ENCODE results near the gene TLCD3B.
"Not testable (repeated sequence)": the region's sequence is repeated elsewhere in the genome, so short reads cannot be mapped to it uniquely, and the experiment has no call there.

Gene TLCD3B

DNA sequence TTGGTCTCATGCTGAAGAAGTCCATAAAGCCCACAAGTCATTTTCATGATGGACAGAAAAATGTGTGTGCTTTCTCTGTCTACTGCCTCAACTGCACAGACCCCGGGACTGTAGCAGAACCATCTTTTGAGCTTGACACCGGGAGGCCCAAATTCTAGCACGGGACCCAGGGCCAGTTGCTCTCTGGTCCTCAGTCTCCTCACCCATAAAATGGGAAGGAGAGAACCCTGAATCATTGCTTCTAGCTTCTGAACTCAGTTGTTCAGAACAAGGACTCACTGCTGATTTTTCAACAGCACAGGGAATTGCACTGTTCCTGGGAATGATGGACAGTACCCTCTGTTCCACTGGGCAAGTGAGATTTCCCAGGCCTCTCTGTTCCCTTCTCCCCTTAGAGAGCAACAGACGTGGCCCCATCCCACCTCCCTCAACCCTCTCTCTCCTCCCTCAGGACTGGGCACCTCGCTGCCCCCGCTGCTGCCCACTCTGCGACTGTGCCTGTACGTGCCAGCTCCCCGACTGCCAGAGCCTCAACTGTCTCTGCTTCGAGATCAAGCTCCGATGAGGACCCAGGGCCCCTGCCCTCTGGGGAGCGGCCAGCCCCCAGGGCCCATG lies 32.3 kb upstream of the TLCD3B start:
- in situ Hi-C loops (cut with HindIII; ENCODE audit: low sequenced_read_pairs): no loop called here

DNA sequence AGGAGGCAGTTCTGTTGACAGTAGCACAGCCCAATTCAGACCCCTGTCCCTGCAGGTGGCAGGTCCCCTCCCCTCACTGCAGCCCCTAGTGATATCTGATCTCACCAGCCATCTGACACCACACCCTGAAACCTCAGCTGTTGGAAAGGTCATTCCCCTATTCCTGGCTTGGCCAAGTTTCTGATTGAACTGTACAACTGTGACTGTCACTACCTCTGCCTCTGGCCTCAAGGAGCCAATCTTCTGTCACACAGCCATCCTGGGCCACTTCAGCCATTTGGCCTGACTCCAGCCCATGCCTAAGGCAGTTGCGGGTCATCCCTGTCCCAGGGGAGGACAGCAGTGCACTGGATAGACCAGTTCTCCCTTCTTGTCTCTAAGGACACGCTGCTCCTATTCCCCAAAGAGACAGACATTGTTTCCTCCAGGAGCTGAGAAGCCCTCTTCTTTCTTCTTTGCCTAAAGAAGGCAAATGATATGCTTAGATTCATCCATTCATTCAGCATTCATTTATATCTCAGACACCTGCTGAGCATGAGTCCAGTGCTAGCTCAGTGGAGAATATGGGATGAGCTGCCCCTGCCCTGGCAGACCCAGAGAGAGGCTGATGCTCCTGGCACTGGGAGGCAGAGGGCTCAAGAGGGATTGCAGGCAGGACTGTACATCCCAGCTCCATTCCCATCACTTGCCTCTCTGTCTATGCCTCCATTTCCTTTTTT lies 29.9 kb upstream of the TLCD3B start:
- in situ Hi-C loops (cut with HindIII; ENCODE audit: low sequenced_read_pairs): no loop called here

DNA sequence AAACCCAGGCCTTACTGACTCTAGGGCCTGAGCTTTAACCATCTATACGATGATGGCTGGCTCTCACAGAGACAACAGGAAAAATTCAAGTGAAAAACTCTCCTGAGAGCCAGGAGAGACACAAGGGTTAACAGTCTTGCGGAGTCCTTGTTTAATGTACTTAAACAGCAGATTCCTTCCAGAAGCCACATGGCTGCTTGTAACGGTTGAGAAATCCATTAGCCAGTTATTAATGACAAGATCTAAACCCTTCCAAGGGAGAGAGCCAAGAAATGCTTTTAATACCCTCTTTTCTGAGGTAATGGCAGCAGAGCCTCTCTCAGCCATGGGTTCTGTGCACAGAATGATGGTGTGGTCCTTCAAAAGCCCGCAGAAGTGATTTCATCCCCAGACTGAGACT lies 29.3 kb upstream of the TLCD3B start:
- in situ Hi-C loops (cut with HindIII; ENCODE audit: low sequenced_read_pairs): no loop called here

DNA sequence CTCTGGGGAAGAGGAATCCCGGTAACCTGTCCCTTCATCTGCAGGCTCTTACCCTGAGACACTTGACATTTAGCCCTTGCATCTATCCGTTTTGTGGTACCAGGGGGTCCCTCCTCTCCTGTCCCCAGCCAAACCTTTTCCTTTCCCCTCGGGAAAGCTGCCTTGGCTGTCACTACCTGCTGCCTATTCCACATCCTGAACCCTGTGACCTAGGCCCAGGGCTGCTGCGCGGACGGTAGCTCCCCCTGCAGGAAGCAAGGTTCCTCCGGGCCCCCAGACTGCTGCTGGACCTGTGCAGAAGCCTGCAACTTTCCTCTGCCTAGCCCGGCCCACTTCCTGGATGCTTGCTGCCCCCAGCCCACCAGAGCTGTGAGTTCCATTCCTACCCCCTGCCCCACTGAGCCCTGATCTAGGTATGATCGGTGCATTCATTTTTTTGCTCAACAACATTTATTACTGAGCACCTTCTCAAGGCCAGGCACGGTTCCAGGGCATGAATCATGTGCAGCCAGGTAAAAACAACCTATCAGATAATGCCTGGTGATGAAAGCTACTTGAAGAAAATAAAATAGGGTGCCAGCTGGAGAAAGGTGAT lies 24.0 kb upstream of the TLCD3B start:
- in situ Hi-C loops (cut with HindIII; ENCODE audit: low sequenced_read_pairs): loop anchor here (5.0 kb wide), 1 partner anchor 63 kb away; no protein-coding TSS in a partner anchor

DNA sequence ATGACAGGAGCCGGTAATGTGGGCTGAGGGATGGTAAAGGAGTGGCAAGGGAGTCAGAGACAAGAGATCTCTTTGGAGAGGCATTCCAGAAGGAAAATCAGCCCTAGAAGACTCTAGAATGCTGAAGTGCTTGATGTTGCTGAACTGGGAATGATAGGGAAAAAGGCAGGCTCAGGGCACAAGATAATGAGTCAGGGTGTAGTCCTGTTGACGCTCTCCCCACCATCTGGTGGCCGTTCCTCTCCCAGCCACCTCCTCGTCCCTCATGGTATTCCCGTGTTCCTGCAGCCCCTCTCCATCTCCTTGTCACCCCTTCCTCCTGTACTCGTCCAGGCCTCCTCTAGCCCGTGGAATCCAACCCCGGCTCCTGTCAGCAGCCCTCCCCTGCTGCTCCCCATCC lies 23.4 kb upstream of the TLCD3B start:
- in situ Hi-C loops (cut with HindIII; ENCODE audit: low sequenced_read_pairs): loop anchor here (5.0 kb wide), 1 partner anchor 62 kb away; no protein-coding TSS in a partner anchor

DNA sequence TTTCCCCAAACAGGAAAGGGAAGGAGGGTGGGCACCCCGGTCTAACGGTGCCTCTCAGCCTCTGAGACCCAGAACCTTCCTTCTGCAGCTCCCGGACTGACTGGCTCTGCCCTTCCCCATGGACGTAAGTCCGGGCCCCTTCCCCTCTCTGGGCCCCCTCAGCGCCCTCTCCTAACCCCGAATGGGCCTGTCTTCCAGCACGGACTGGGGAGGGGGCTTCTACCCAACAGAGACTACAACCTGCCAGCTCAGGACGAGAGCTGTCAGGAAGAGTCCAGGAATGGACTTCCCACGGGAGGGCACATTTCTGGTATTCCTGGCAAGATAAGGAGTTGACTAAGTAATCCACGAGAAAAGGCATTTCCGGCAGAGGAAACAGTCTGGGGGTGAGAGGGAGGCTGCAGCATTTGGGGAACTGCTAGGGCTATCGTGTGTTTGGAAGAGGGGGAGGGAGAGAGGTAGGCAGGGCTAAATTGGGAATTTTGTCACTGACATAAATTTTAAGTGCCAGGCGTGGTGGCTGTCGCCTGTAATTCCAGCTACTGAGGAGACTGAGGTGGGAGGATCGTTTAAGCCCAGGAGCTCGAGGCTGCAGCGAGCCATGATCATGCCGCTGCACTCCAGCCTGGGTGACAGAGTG lies 22.4 kb upstream of the TLCD3B start:
- in situ Hi-C loops (cut with HindIII; ENCODE audit: low sequenced_read_pairs): loop anchor here (5.0 kb wide), 1 partner anchor 61 kb away; no protein-coding TSS in a partner anchor

DNA sequence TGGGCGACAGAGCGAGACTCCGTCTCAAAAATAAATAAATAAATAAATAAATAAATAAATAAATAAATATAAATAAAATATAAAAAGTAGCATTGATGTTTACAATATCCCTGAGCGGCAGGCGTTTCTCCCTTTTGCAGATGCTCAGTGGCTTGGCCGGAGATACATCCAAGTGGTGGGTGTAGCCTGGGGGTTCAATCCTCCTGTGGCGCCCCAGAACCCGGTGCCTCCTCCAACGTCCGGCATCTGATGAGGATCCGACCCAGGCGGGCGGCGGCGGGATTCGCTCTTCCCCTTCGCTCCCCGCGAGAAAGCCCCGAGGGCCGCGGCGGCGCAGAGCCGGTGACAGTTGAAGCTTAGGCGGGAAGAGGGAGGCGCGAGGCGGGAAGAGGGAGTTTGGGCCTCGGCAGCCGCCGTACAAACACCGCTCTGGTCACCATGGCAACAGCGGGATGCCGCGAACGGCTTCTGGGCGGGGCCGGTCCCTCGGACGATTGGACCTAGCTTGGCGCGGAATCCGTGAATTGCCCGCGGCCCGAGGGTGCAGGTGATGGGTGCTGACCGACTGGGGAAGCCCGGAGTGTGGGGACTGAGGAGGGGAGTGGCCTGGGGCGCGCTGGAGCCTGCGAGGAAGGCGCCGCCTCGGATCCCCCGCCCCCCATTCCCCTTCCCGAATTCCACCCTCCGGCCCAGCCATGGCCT lies 21.8 kb upstream of the TLCD3B start:
- in situ Hi-C loops (cut with HindIII; ENCODE audit: low sequenced_read_pairs): loop anchor here (5.0 kb wide), 1 partner anchor 61 kb away; no protein-coding TSS in a partner anchor

DNA sequence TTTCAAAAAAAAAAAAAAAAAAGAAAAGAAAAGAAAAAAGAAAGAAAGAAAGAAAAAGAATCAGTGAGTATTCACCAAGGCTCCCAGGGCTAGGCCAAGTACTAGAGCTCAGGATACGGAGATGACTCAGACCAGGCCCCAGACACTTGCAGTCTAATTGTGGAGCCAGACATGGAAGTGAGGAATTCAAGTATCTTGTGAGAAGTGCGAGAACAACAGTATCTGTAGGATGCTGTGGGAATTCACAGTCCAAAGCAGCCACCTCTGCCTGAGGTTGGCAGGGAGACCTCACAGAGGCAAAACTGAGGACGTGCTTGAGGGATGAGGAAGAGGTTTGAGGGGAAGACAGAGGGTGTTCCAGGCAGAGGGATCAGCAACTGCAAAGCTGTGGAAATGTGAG lies 20.4 kb upstream of the TLCD3B start:
- in situ Hi-C loops (cut with HindIII; ENCODE audit: low sequenced_read_pairs): loop anchor here (5.0 kb wide), 1 partner anchor 59 kb away; no protein-coding TSS in a partner anchor

DNA sequence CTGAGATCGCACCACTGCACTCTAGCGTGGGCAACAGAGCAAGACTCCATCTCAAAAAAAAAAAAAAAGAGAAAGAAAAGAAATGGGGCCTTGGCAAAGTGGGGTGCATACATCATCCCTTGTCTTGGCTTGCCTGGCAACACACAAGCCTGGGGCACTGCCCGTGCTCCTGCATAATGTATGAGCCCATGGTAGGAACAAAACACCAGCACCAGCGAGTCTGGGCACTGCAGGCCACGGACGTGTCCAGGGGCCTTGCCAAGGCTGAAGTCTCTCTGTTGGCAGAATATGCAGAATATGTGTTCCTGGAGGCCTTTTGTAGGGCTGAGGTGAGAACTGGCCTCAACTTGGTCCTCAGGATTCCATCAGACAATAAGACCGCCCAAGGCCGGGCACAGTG lies 18.8 kb upstream of the TLCD3B start:
- in situ Hi-C loops (cut with HindIII; ENCODE audit: low sequenced_read_pairs): loop anchor here (5.0 kb wide), 1 partner anchor 58 kb away; no protein-coding TSS in a partner anchor

DNA sequence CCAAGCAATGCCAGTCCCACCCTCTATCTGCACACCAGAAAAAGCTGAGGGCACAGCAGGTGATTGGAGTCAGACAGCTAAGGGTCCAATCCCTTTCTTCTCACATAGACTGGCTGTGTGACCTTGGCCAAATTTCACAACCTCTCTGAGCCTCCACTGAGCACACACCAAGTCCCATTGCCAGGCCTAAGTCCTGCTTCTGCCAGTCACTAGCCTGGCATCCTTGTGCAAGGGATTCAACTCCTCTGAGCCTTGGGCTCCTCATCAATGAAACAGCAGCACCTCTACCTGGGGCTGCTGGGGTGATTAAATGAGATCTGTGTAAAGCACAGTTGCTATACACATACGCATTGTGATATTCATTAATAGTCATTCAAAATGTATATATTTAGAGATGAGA lies 15.5 kb upstream of the TLCD3B start:
- in situ Hi-C loops (cut with HindIII; ENCODE audit: low sequenced_read_pairs): no loop called here

DNA sequence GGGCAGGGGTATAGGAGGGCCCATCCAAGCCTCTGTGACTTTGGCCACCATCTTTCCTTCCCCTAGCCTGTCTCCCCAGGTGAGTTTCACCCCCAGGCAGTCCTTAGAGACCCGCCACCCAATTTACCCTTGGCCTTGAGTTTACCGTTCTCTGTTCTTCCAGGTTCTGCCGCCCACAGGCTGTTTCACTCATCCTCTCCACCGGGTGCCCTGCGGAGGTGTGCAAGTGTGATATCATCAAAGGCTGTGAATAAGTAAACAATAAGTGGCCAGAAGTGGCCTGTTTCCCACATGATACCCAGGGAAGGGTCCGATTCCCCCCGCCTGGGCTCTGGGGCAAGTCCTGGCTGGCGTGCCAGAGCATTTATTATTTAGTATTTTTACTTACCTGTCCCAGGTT lies 15.1 kb upstream of the TLCD3B start:
- in situ Hi-C loops (cut with HindIII; ENCODE audit: low sequenced_read_pairs): no loop called here

DNA sequence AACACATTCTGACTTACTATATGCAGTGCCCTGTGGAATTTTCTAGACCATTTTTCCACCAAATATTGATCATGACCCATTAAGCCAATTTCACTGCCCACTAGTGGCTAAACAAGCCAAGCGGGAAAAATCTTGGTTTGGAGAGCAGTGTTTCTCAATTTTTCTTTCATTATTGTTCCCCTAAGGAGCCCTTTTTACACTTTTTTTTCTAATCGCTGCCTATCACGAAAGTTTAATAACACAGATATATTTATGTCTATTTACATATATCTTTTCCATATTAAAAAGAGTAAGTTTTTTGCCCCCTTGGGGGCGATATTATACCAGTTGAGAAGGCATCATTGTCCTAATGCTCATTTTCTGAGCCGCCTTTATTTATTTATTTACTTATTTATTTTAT lies 10.8 kb upstream of the TLCD3B start:
- in situ Hi-C loops (cut with HindIII; ENCODE audit: low sequenced_read_pairs): no loop called here

DNA sequence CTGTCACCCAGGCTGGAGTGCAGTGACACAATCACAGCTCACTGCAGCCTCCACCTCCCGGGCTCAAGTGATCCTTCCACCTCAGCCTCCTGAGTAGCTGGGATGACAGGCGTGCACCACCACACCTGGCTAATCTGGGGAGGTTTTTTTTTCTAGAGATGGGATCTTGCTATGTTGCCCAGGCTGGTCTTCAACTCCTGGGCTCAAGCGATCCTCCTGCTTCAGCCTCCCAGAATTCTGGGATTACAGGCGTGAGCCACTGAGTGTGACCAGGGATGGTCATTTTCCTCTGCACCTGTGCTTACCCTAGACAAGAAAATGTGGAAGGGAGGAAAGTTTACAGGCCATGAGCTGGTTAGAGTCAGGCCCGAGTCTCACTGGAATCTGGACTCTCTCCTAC lies 9.6 kb upstream of the TLCD3B start:
- in situ Hi-C loops (cut with HindIII; ENCODE audit: low sequenced_read_pairs): not testable (repeated sequence)

DNA sequence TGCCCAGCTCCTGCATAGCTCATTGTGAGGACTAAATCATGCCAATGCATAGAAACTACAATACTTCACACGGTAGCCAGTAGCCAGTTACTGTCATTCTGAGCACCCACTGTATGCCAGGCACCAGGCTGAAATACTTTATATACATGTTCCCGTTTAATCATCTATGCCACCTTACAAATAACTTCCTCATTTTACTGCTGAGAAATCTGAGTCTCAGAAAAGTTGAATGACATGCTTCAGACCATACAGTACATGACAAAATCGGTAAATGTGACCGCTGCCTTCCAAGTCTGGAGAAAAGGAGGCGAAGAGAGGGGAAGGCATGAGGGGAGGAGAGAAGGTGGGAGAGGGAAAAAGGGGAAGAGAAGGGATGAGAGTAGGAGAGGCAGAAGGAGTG lies 9.2 kb upstream of the TLCD3B start:
- in situ Hi-C loops (cut with HindIII; ENCODE audit: low sequenced_read_pairs): no loop called here

DNA sequence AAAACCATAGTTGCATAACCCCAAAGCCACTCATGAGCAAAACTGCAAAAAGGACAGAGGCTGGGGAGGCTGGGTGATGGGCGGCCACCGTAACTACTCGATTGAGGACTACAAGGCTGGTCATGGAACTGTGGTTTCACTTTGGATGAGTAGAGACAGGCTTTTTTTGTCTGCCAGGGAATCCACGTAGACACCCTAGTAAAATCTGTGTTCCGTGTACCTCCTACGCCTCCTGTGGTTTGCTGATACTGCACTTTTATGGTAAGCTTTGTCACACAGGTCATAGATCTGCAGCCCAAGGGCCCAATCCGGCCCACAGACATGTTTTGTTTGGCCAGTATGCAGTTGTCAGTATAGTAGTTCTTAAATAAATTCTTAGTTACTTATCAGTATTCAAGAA lies 2.2 kb upstream of the TLCD3B start:
- in situ Hi-C loops (cut with HindIII; ENCODE audit: low sequenced_read_pairs): no loop called here

DNA sequence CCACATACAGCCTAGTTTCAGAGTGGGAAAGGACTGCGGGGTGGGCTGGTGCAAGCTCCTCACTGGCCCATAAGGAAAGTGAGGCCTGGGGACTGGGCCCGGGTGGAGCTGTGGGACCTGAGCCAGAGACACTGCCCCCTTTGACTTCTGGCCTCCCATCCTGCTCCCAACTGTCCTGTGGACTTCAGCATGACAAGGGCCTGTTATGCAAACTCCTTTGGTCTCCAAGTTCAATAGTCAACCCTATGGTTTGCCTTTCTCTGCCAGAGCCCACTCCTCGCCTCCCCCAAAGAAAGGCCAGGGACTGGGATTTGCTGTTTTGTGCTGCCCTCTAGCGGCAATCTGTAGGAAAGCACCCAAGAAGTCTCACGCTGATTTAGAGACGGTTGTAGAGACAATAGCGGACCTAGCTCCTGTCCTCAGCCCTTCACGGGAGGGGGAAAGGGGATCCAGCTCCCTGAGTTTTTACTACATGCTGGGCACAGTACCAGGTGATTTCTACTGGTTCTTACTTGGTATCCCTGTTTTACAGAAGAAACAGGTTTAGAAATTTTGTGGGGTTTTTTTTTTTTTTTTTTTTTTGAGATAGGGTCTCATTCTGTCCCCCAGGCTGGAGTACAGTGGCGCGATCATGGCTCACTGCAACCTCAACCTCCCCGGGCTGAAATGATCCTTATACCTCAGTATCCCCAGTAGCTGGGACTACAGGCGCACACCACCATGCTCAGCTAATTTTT lies 1.2 kb upstream of the TLCD3B start:
- in situ Hi-C loops (cut with HindIII; ENCODE audit: low sequenced_read_pairs): no loop called here

DNA sequence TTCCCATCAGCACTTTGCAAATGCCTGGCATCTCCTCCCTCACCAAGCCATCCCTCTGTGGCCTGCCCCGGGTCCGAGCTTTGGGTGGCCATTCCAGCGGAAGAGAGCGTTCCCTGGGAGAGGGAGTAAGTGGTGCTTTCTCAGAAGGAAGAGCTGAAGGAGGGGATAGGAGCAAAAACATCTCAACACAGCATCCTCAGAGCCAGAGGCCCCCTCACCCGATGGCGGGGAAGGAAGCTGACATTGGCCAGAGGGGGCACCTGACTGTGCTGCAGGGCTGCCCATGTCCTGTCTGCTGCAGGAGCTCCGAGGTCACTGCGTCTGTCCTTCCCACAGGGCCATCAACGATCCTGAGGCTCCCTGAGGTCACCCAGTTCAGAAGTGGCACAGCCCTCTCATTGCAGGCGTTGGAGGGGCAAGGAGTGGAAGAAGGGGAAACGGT lies 427 bp upstream of the TLCD3B start:
- in situ Hi-C loops (cut with HindIII; ENCODE audit: low sequenced_read_pairs): no loop called here

DNA sequence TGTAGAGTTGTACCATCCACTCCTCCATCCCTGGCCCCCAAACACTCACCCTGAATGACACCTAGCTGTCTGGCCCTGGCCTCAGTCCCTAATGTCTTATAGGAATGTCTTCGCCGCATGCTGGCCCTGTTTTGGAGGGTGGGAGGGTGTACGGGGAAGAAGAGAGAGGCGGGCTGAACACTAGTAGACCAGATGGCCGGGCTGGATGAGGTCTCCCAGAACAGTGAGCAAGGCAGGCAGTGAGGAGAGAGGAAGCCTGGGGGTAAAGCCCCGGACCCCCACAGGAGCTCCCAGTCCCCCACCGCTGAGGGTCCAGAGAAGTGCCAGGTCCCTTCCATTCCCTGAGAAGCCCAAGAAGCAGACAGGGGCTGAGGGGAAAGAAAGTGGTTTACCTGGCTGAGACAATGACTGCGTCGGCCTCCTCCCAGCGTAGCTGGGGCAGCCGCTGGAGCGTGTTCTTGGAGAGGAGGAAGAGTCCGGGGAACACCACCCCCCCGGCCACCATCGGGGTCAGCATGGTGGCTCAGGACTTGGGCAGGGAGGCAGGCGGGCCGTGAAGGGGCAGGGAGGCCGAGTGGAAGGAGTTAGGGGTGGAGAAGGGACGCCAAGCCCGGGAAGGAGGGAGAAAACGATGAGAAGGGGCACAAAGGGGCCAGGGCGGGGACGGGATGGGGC lies 923 bp downstream of the TLCD3B start:
- in situ Hi-C loops (cut with HindIII; ENCODE audit: low sequenced_read_pairs): no loop called here

DNA sequence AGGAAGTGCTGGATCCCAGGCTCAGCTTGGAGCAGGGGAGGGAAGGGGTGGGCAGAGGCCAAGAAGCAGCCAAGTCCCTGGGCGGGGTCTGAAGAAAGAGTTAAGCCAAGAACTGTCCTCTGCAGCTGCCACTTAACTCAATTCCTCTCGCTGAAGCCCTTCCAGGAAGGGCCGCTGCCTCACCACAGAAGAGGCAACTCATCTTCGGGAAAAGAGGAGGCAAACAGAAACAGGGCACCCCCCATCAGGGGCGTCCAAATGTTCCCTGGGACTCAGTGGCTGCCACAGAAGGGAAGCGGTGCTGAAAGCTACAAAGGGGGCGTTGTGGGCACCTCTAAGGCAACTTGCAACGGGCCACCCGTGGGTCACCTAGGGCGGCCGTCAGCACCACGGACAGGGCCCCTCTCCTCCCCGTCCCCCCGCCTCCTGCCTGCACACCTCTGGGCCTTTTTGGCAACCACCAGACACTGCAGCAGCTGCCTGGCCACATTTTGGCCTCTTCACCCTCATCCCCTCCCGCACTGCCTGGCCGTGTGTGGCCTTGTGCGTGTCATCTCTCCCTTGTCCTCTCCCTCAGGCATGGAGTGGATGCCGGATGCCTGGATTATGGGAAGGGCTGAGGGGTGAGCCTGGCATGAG lies 2.5 kb downstream of the TLCD3B start:
- in situ Hi-C loops (cut with HindIII; ENCODE audit: low sequenced_read_pairs): no loop called here

Measured in endothelial cell of hepatic sinusoid (primary cell).